ENCODE results near the gene CUL1.

Gene CUL1

DNA sequence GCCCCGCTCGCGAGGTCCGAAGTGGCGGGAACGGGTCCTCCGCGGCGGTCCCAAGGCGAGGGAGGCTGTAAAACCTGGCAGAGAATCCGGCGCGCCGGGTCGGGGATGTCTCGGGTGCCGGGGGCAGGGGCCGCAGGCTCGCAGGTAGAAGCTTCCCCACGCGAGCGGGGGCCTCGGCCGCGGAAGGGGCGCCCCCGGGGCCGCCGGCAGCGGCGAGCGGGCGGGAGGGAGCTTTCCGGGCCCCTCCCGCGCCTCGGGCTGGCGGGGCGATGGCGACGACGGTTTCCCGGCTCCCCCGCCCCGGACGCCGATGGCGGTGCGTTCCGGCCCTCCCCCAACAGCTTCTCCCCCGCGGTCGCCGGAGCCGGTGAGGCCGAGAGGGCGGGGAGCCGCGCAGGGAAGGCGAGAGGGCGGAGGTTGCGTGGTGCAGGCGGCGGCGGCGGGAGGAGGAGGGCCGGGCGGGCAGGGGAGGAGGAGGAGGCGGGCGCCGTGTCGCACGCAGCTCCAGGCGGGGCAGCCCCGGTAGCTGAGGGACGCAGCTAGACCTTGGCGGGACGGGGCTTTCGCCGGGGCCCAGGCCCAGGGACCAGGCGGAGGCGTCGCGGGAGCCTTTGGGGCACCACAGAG, at the start of gene CUL1:
Gene CUL1, plus strand, starts transcription at position 507 of the 627 bp plus-strand sequence. CDS start 31,220 bp downstream, outside the sequence.
- Histone ChIP-seq H3K27me3 (ENCODE audit: insufficient read depth, low read depth) (no peaks in the 10 kb centered on the region), H3K4me2 (peak within 1 kb of the TSS; percentile 94), H3K27ac (peak within 1 kb of the TSS; percentile 92), H3K79me2 (ENCODE audit: insufficient read depth, low read depth) (peaks cover 67% of the 10 kb centered on the region), H3K4me1 (ENCODE audit: low read depth, poor library complexity, severe bottlenecking) (peaks cover 41% of the 10 kb centered on the region), H2AFZ (ENCODE audit: low read depth) (peak within 1 kb of the TSS; percentile 77), H4K20me1 (ENCODE audit: insufficient read depth) (peaks cover 27% of the 10 kb centered on the region), H3K9ac (peak within 1 kb of the TSS; percentile 96), H3K36me3 (ENCODE audit: insufficient read depth) (no peaks in the 10 kb centered on the region), H3K4me3 (IDR thresholded peaks at IDR 0.05; ENCODE audit: insufficient read depth, low read depth, low read length) (peak within 1 kb of the TSS; percentile 6)
- TF ChIP-seq, protein P1, sequence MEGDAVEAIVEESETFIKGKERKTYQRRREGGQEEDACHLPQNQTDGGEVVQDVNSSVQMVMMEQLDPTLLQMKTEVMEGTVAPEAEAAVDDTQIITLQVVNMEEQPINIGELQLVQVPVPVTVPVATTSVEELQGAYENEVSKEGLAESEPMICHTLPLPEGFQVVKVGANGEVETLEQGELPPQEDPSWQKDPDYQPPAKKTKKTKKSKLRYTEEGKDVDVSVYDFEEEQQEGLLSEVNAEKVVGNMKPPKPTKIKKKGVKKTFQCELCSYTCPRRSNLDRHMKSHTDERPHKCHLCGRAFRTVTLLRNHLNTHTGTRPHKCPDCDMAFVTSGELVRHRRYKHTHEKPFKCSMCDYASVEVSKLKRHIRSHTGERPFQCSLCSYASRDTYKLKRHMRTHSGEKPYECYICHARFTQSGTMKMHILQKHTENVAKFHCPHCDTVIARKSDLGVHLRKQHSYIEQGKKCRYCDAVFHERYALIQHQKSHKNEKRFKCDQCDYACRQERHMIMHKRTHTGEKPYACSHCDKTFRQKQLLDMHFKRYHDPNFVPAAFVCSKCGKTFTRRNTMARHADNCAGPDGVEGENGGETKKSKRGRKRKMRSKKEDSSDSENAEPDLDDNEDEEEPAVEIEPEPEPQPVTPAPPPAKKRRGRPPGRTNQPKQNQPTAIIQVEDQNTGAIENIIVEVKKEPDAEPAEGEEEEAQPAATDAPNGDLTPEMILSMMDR (conservative IDR thresholded peaks at IDR 0.05; ENCODE audit: low read depth, low read length): no peak

DNA sequence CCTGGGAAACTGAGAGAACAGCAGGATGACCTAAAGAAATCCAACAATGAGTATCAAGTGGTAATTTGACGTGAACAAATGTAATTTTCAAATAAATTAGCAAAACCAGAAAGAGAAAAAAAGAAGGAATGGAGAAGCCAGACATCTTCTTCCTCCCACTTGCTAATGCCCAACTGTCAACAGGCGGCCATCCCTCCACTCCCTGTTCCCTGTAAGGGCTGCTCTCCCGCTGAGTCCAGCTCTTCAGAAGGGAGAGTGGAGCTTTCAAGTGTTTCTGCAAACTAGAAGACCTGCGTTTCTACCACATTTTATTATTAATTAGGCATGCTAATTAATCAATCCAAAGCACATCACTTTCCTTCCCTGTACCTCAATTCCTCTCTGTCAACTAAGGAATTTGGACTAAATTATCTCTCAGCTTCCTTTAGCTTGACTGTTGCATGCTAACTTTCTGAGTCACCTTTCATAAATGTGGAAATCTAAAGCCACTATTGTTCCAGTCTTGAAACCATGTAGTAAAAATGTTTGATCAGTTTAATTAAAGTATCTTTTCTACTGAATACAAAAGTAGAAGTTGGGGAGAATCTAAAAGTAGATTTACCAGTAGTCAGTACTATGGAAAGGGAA, 48.4 kb upstream of the CUL1 start:
- no peak overlapping the region for H3K27ac ChIP-seq
- H3K4me1 ChIP-seq (ENCODE audit: low read depth, poor library complexity, severe bottlenecking): no peaks in the 10 kb centered on the region
- no peaks in the 10 kb centered on the region for H3K36me3 ChIP-seq (ENCODE audit: insufficient read depth)
- no peaks in the 10 kb centered on the region for H3K27me3 ChIP-seq (ENCODE audit: insufficient read depth, low read depth)
- H3K4me3 ChIP-seq (IDR thresholded peaks at IDR 0.05; ENCODE audit: insufficient read depth, low read depth, low read length): no peak overlapping the region
- H3K79me2 ChIP-seq (ENCODE audit: insufficient read depth, low read depth): no peaks in the 10 kb centered on the region
- no peak overlapping the region for H2AFZ ChIP-seq (ENCODE audit: low read depth)
- no peak overlapping the region for H3K9ac ChIP-seq
- TF ChIP-seq, protein P1 (conservative IDR thresholded peaks at IDR 0.05; ENCODE audit: low read depth, low read length): no peak
- no peak overlapping the region for H3K4me2 ChIP-seq
- H4K20me1 ChIP-seq (ENCODE audit: insufficient read depth): no peaks in the 10 kb centered on the region

DNA sequence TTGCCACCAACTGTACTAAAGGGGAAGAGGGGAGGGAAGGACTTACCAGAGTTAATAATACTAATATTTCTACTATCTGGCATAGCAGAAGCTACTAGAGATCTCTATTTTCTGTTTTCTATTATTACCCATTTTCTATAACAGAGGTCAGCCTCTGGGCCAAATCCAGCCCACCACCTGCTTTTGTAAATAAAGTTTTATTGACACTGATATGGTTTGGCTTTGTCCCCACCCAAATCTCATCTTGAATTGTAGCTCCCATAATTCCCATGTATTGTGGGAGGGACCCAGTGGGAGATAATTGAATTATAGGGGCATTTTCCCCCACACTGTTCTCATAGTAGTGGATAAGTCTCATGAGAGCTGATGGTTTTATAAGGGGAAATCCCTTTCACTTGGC, 45.9 kb upstream of the CUL1 start:
- no peaks in the 10 kb centered on the region for H3K27me3 ChIP-seq (ENCODE audit: insufficient read depth, low read depth)
- no peaks in the 10 kb centered on the region for H3K36me3 ChIP-seq (ENCODE audit: insufficient read depth)
- no peak overlapping the region for H2AFZ ChIP-seq (ENCODE audit: low read depth)
- TF ChIP-seq, protein P1 (conservative IDR thresholded peaks at IDR 0.05; ENCODE audit: low read depth, low read length): no peak
- H3K79me2 ChIP-seq (ENCODE audit: insufficient read depth, low read depth): no peaks in the 10 kb centered on the region
- H4K20me1 ChIP-seq (ENCODE audit: insufficient read depth): no peaks in the 10 kb centered on the region
- H3K4me1 ChIP-seq (ENCODE audit: low read depth, poor library complexity, severe bottlenecking): no peaks in the 10 kb centered on the region
- no peak overlapping the region for H3K4me3 ChIP-seq (IDR thresholded peaks at IDR 0.05; ENCODE audit: insufficient read depth, low read depth, low read length)
- H3K9ac ChIP-seq: no peak overlapping the region
- H3K4me2 ChIP-seq: no peak overlapping the region
- no peak overlapping the region for H3K27ac ChIP-seq

DNA sequence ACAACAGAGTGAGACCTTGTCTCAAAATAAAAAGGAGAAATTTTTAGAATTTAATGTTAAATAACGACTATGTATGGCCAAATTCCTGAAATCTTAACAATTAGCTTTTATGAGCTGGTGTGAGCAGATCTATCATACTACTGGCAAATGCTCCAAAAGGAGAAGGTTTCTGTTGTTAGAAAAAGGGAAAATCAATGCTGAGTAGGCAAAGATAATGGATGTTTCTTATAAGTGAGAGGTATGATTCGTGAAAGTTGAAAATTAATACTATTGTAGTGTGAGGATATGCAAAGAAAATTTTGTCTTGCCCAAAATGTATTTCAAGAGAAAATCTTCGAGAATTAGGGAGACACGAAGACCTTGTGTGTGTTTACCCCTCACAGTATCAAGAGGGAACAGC, 40.8 kb upstream of the CUL1 start:
- Histone ChIP-seq H3K9ac (no peak overlapping the region), H3K36me3 (ENCODE audit: insufficient read depth) (no peaks in the 10 kb centered on the region), H2AFZ (ENCODE audit: low read depth) (no peak overlapping the region), H3K27ac (no peak overlapping the region), H3K79me2 (ENCODE audit: insufficient read depth, low read depth) (no peaks in the 10 kb centered on the region), H4K20me1 (ENCODE audit: insufficient read depth) (no peaks in the 10 kb centered on the region), H3K4me1 (ENCODE audit: low read depth, poor library complexity, severe bottlenecking) (peaks cover 17% of the 10 kb centered on the region), H3K4me2 (no peak overlapping the region), H3K27me3 (ENCODE audit: insufficient read depth, low read depth) (no peaks in the 10 kb centered on the region), H3K4me3 (IDR thresholded peaks at IDR 0.05; ENCODE audit: insufficient read depth, low read depth, low read length) (no peak overlapping the region)
- TF ChIP-seq, protein P1 (conservative IDR thresholded peaks at IDR 0.05; ENCODE audit: low read depth, low read length): no peak

Data from KMS-11 (cell line).